Activated CD8-positive, alpha-beta memory T cell treated with anti-CD3 and anti-CD28 coated beads, Interleukin-2, amount 50 U/mL, for 1 hour (primary cell): ENCODE measurements around the gene FHOD3.

Experiments used
- DNase-seq: peaks from one replicate; pipeline ENCODE4 v3.0.0-alpha.2; 2020; ENCODE audit errors: extremely low read depth

The FHOD3 gene

DNA sequence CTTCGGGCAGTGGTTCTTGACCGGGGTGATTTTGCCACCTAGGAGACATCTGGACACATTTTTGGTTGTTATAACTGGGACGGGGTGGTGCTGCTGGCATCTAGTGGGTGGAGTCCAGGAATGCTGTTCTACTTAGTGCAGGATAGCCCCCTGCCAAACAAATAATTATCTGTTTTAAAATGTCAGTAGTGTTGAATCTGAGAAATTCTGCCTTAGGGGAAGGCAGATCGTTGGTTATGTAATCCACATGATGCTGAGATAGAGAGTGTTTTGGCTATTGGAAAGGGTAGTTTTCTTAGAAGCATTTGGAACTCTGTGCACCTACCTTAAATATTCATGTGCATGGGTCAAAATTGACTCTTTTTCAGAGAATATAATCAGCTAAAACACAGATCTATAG lies 332.3 kb downstream of the FHOD3 start:
- no peak for DNase-seq

DNA sequence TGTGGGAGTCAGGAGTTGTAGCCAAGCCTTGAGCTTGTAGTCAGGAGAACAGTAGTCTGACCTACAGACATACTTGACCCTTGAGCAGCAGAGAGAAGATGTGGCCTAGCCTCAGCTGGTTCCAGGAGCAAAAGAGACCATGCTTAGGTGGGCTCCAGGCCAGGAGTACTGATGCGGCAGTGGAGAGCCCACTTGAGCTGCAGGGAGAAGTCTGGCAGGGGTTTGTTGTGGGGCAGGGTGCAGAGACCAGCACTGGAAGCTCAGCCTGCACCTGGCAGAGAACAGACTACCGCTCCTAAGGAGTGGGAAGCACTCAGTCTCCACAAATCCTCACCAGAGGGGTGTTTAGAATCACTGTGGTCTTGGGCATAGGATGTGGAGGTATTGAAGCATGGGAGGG lies 333.4 kb downstream of the FHOD3 start:
- no peak for DNase-seq

DNA sequence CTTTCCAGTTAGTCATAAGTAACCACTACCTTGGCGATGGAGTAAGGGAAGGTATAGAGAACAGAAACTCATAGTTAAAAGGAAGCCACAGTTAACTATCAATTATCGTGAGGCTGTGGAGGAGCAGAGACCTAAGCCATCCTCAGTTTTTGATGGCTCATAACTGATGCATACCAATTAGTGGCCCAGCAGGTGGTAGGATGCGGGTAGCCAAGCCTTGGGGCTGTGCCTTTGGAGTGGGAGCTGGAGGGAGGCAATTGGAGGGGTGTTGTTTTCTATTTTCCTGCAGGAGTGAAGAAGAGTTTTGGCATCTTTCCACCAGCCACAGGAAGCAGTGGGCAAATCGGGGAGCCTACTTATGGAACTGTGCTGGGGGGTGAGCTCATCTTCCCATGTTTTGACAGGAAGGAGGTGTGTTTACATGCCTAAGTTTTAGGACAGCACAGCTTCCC lies 336.5 kb downstream of the FHOD3 start:
- no peak for DNase-seq

DNA sequence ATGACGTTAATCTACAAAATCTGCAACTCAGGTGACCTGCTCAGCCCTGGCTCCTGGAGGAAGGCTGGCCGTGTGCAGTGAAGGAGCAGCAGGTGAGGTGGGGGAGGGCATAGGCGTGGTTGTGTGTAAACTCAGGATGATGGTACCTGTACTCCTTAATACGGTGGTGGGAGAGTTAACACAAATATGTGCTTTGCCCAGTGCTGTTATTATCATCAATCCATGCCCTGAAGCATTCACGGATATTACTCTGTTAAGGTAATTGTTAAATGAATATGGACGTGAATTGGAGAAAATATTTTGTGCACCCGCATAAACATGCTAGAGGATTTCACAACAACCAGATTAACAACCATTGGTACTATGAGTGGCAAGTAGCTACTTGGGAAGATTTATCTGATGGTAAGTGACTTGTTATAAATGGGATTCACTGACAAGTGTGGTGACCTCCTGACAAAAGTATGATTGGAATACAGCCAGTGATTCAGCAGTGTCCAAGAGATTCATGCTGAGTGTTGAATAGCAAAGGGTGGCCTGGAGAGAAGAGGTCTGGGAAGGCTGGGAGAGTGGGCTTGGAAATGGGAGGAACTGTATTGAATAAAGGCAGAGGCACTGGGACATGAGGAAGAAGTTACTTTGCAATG lies 337.2 kb downstream of the FHOD3 start:
- DNase-seq: no peak

DNA sequence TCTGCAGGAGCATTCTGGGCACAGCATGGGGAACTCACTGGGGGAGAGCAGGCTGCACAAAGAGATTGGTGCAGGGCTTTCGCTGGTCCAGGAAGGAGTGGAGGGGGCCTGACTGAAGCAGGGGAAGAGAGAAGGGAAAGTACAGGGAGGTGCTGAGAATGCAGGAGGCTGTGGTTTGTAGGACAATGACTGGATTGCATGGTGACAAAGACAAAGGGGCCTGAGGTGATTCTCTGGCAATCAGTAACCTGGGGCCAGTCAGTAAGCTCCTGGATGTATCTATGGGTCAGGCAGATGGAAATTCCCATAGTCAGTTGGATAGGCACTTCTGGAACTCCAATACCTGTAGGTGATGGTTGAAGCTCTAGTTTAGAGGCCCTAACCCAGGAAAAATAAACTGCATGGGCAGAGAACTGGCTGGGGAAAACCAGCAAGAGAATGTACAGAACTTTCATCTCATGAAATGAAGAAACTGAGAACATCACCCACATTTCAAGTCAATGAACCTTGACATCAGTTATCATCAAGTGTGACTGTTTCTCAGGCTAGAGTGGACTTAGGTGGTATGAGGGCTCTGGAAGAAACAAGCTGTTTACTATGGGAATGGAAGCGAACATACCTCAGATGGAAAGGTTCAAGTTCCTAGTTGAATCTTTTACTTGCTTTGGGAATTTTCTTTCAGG lies 338.0 kb downstream of the FHOD3 start:
- no peak for DNase-seq

DNA sequence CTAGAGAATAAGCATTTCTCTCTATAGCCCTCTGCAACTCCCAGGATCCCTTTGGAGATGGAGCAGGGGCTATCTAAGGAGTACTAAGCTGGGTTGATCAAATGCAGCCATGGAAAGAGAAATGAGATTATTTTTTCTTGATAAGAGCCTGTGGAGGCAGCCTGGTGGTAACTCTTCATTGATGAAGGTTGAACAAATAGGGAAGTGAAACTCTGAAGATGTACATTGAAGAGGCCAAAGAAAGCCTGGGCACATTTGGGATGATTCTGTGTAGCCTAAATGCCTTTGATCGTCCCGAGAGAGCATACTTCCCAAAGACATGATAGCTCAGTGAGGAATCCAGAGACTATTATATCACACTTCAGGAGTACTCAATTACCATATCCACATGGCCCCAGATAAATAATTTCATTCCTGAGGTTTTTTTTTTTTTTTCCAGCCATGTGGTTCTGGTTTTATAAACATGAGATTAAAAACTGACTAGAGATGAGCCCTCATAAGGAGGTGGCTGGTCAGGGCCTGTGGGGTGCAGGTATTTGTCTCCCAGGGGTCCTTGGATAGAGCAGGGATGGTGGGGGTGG lies 338.8 kb downstream of the FHOD3 start:
- no peak for DNase-seq

DNA sequence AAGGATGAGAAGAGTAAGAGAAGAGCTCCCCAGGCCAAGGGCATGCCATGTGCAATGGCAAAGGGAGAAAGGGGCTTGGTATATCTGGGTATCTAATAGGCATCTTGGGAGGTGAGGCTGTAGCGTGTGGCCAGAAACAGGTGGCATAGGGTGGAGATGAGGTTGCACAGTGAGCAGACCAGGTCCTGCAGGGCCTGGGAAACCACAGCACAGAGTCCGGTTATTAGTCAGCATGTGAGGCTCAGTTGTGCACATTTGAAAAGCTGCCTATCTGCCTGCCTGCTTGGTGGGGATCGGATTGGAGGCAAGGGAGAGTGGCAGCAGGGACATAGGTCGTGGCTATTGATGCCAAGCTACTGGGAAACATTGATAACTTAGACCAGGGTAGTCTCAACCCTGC lies 340.7 kb downstream of the FHOD3 start:
- no peak for DNase-seq

DNA sequence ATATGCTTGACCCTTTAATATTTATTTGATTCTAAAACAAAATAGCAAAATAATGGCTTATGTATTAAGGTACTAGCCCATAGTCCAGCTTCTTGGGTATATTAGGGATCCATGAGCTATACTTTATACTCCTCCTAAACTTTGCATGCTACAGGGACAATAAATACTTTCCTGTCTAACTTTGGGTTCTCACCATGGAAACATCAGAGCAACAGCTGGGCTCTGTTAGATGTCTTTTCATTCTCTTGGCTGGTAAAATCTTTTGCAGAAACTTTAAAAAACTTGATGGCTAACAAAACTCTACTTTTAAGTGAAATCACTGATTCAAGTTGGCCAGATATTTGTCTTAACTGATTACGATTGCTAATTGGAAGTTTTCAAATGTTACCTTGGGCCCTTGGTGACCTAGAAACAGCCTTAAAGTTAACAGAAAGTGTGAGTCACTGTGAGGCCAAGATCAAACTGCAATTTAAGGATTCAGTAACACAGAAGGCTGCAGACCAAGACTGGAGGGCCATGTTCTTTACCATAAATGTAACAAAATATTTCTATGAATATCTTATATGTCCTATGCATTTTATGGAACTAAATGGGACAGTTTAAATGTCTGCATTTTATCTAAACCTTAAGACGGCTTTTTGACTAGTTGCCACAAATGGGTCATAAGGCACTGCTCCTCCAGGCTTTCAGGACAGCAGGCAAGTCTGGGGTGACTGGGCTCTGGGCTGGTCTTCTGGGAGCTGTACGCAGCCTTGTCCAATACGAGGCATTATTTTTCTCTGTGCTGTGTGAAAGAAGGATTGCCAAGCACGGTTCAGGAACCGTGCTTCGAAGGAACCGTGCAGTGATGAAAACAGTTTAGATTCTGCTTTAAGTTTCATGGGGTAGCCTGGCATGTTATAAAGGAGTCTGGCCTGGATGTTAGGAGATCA lies 342.8 kb downstream of the FHOD3 start:
- DNase-seq: no peak

DNA sequence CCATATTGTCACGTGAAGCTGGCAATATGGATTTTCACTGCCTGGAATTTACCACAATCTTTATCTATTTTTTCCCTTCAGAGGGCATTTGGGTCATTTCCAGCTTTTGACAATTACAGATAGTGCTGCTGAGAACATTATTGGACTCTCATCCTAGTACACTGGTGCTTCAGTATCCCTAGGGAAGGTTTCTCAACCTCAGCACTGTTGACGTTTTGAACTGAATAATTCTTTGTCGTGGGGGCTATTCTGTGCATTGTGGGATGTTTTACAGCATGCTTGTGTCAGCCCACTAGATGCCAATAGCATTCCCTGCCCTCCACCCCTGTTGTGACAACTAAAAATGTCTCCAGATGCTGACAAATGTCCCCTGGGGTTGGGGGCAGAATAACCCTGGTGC lies 345.5 kb downstream of the FHOD3 start:
- DNase-seq: no peak

DNA sequence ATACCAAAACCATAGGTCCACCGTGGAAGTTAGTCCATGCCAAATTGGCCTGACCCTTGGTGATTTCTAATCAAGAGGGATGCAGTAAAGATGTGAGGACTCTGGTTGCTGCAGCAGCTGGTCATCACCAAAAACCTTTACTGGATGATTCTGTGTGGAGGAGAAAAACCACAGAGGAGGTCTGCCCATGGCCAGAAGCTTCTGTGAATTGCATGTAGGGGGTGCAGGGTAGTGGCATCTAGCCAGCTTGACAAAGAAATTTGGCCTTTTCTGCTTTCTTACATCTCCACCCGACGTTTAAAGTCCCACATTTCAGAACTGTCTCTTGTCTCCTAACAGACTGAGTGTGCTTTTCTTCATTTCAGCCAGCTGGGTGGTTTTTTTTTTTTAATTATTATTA lies 351.3 kb downstream of the FHOD3 start:
- DNase-seq: no peak

DNA sequence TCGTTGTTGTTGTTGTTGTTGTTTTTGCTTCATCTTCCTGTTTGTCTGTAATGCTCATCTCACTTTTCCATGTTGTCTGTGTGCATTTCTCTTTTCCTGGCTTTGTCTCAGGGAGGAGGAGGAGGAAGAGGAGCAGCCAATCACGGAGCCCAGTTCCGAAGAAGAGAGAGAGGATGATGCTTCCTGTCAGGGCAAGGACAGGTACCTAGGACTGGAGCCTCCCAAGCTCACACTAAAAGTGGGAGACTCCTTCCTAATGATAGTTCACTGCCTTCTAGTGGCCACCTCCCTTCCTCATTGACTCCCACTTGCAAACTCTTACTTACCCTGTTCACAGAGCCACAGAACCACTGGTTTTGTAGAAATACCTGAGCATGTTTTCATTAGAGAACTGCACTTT lies 351.7 kb downstream of the FHOD3 start:
- DNase-seq: no peak

DNA sequence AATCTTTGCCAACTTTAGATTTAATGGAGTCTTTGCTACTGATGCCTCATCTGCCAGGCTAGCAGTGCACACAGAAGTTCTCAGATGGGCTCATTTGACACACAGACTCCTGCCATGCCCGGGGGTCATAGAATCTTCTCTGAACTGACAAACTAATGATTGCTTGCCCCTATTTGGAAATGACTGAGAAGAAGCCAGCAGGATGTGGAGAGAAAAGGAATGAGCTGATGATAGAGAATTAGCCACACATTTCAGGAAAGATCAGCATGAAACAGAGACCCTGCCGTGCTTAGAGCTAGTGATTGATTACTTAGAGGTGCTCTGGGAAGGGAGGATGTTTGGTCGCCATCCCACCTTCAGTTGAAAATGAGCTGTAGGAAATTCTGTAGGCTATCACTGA lies 352.8 kb downstream of the FHOD3 start:
- DNase-seq: no peak

DNA sequence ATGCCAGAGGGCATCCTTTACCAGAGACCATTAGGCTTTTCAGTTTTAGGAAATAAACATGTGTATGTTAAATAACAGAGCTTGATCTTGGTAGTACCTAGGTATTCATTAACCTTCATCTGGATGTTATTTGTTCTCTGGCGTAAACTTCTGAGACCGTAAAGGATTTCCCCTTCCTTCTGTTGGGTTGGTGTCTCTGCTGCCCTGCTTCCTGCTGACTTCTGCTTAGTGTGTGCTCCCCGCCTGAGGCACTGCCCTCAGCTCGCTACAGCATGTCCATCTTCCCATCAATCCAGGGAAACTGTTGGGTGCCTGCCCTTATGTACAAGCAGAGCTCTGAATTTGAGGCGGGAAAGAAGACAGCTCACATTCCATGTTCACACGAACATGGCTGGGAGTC lies 353.4 kb downstream of the FHOD3 start:
- no peak for DNase-seq

DNA sequence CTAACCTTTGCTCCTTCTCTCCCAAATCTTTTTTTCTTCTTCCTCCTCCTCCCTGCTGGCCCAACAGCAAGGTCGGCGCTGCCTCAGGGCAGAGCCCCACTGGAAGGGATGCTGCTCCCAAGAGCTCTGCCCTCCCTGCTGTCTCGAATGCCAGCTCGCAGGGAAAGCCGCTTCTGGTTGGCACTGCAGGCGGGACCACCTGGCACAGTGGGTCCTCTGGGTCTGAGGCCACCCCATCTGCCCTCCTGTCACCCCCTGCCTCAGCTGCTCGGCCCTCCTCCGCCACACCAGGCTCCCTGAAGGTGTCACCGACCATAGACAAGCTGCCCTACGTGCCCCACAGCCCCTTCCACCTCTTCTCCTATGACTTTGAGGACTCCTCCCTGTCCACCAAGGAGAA lies 355.0 kb downstream of the FHOD3 start:
- DNase-seq: no peak

DNA sequence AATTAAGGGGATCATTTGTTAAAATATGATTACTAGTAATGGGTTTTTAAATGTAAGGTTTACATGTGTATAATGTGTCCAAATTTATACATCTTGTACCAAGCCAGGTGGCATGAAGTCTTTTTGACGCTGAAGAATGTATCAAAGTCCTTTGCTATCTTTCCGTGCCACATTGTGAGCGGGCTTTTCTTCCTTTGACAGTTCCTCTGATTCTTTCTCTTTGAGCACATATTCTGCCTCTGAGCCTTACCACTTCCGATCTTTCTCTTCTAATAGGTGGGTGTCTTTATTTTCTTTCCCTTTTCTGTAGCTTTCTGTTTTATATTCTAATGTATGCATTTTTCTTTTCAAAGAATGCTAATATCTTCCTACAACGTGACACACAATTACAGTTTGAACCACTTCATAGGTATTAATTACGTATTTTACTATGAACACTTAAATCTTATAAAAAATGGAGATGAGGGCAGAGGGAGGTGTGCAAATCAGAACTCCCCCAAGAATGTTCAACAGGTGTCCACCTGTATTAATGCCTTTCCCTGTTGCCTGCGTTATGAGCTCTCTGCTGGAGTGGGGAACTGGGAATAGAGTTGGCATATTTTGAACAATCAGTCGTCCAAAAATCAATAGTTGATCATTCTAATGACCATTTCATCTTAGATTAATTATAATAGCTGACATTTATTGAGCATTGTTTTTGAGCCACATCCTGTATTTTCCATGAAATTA lies 355.8 kb downstream of the FHOD3 start:
- DNase-seq: no peak

DNA sequence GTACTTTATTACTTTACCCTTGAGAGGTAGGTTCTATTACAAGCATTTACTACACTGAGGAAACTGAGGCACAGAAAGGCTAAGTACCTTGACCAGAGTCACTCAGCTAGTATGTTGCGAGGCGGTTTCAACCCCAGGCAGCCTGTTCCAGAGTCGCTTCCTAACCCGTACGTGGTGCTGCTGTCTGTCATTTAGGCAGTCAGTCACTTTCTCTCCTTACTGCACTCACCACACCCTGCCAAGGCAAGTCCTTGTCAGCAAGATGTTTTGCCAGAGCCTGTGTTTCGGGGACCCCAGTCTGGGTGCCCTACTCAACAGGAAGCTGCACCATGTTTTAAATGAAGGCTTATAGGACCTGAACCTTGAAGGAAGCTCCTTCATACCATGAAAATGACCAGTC lies 356.4 kb downstream of the FHOD3 start:
- no peak for DNase-seq

DNA sequence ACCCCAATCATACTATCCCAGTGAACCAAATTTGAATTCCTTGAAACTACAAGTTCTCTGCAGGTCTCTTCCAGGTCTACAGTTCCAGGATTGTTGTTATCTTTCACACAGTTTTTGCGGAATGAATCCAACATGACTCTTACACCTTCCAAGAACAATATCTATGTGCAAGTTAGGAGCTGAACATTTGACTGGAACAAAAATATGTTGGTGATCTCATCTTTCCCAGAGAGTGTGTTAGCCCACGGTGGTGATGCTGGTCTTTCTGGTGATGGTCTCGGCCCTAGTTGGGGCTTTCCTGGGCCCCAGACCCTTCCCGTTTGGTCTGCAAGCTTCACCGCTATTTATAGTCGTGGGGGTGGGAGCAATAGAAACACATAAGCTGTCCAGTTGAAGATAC lies 357.6 kb downstream of the FHOD3 start:
- DNase-seq: no peak

DNA sequence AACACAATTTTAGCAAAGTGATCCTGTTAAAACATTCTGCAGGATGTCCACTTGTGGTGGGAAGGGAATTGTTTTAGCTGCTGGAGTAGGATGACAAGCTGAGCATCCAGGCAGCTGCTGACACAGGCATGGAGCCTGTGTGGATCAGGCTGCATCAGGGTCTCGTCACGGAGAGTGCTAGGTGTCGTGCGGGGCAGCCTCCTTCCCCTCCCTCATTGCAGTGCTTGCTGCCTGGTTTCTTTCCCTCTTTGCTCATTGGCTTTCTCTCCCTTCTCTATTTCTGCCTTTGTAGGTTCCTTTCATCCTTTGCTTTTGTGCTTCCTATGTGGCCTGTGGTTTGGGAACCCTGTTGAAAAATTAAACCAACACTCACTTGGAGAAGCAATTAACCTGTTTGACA lies 358.4 kb downstream of the FHOD3 start:
- DNase-seq: no peak

DNA sequence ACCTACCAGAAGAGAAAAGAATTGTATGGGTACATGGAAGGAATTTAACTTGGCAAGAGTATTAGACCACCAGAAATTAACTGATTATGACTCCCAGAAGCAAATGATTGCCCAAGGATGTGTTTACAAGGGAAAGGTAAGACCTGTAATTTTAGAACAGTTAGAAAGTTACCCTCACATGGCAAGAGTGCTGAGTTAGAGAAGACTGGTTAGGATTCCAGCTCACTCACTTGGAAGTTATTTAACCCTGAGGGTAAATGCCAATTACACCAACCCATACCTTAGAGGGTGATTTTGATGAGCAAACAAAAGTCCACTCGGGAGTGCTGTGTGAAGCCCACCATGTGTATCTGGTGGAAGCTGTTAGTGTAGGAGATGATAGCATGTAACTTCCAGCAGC lies 361.1 kb downstream of the FHOD3 start:
- DNase-seq: no peak

DNA sequence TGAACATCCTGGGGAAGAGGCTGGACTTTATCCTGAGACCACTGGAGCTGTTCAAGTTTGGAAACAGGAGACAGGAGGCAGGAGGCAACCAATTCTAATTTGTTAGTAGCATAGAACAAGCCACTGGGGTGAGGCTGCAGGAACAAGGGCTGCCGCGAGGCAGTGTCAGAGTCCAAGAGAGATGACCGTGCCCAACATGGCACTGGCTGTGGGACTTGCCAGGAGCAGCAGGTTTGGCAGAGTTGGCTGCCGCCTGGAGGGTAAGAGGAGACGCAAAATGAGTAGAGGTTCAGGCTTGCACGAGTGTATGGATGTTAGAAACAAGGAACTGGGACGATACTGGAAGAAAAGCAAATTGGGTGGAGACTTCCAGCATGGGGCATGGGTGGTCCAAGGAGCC lies 362.8 kb downstream of the FHOD3 start:
- DNase-seq: no peak

DNA sequence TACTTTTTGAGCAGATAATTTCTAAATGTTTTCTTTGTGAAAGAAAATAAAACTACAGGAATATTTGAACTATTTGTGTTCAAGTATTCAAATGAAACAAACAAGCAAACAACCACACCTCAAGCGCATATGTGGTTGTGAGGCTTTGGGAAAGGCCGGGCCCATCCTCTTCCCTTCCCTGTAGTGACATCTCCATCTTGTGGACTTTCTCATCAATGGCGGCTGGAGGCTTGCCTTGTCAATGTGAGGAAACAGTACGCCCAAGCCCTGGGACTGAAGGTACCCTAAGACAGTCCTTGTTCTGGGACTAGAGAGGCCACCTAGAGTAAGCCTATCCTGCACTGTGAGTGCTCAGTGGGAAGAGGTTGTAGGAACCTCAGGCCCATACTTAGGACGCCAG lies 364.5 kb downstream of the FHOD3 start:
- DNase-seq: no peak

DNA sequence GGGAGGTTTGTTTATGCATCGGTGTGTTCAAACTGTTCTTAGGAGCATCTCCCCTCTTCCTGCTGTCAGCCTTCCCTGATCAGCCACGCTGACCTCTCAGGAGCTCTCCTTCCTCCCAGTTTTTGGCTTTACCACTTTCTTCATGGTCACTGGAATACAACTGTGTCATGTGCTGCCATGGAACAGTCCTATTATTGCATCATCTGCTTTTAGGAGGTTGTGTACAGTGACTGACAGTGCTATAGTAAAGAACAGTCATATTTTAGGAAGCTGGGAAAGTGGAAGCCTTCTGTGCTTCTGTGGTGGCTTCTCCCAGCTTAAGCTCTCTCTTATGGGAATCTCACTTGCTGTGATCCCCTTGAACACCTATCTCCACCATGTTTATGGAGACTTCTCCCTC lies 365.8 kb downstream of the FHOD3 start:
- DNase-seq: no peak
